Measurements from ENCODE around the gene PIEZO2.

DNA sequence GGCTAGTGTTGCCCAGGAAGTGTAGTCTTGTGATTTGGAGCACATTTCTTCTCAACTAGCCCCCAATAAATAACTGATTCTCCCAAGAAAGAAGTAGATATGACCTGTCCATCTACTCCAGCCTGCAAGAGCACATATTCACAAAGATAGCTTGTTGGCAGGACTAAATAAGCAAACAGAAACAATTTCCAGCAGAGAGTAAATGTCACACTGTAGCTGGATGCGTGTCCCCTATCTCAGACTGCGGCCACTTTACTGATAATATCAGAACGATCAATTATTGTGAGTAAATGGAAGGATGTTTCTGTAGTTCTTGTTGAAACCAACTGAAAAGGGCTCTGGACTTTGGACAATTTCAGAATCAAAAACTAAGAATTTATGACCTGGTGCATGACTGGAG is 97.9 kb downstream of the PIEZO2 start:
- TF ChIP-seq, protein P1, sequence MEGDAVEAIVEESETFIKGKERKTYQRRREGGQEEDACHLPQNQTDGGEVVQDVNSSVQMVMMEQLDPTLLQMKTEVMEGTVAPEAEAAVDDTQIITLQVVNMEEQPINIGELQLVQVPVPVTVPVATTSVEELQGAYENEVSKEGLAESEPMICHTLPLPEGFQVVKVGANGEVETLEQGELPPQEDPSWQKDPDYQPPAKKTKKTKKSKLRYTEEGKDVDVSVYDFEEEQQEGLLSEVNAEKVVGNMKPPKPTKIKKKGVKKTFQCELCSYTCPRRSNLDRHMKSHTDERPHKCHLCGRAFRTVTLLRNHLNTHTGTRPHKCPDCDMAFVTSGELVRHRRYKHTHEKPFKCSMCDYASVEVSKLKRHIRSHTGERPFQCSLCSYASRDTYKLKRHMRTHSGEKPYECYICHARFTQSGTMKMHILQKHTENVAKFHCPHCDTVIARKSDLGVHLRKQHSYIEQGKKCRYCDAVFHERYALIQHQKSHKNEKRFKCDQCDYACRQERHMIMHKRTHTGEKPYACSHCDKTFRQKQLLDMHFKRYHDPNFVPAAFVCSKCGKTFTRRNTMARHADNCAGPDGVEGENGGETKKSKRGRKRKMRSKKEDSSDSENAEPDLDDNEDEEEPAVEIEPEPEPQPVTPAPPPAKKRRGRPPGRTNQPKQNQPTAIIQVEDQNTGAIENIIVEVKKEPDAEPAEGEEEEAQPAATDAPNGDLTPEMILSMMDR (optimal IDR thresholded peaks at IDR 0.05 in 1 of 3, IDR thresholded peaks at IDR 0.05 in 1 of 3, conservative IDR thresholded peaks at IDR 0.05 in 1 of 3; ENCODE audit: extremely low read depth in 1 of 3, insufficient read depth in 2 of 3, low read length in 3 of 3) = no peak
- TF ChIP-seq EZH2 (IDR thresholded peaks at IDR 0.05; ENCODE audit: low read length) = no peak

Measured in keratinocyte (primary cell).